Stimulated activated memory B cell treated with anti-CD40 and anti-IgM and Interleukin-4, amounts not matched to agents 10 μg/mL and 1 μg/mL and 100 μg/mL, for 72 hours (primary cell): ENCODE results near the gene STPG2.

Source experiments
- ATAC-seq: fragments of 150-1000 bp; cut with Tn5 transposase; 2 replicates; pipeline ENCODE4 v1.10.0; 2021
- H3K27ac Mint-ChIP-seq: one replicate; pipeline ENCODE4 v1.8.0; 2022; ENCODE audit warnings: mild to moderate bottlenecking, mixed read lengths
- H3K27me3 Mint-ChIP-seq: one replicate; pipeline ENCODE4 v1.8.0; 2022; ENCODE audit warnings: mixed read lengths
- H3K36me3 Mint-ChIP-seq: one replicate; pipeline ENCODE4 v1.8.0; 2022; ENCODE audit warnings: mixed read lengths
- H3K4me1 Mint-ChIP-seq: one replicate; pipeline ENCODE4 v1.8.0; 2022; ENCODE audit warnings: mixed read lengths
- H3K4me3 Mint-ChIP-seq: one replicate; pipeline ENCODE4 v1.8.0; 2022; ENCODE audit warnings: mild to moderate bottlenecking, moderate library complexity, mixed read lengths
- H3K9me3 Mint-ChIP-seq: one replicate; pipeline ENCODE4 v1.8.0; 2022; ENCODE audit warnings: mixed read lengths

STPG2 gene

GRCh38 chr4:98113012-98113411, 30.3 kb downstream of the STPG2 start:
- ATAC-seq, result no peak
- Mint-ChIP-seq H3K9me3 (peaks cover 6% of the 10 kb centered on the region), H3K36me3 (peaks cover 9% of the 10 kb centered on the region), H3K27me3 (no peaks in the 10 kb centered on the region), H3K27ac (no peak overlapping the region), H3K4me1 (no peaks in the 10 kb centered on the region), H3K4me3 (no peak overlapping the region)

GRCh38 chr4:98110929-98111328, 32.3 kb downstream of the STPG2 start:
- Mint-ChIP-seq H3K27ac (no peak overlapping the region), H3K9me3 (no peaks in the 10 kb centered on the region), H3K36me3 (no peaks in the 10 kb centered on the region), H3K27me3 (peaks cover 9% of the 10 kb centered on the region), H3K4me1 (no peaks in the 10 kb centered on the region), H3K4me3 (no peak overlapping the region)
- ATAC-seq, result no peak

GRCh38 chr4:98110214-98110613, 33.1 kb downstream of the STPG2 start:
- H3K27ac Mint-ChIP-seq, result no peak overlapping the region
- no peaks in the 10 kb centered on the region for H3K36me3 Mint-ChIP-seq
- no peaks in the 10 kb centered on the region for H3K9me3 Mint-ChIP-seq
- H3K27me3 Mint-ChIP-seq, result peaks cover 9% of the 10 kb centered on the region
- H3K4me1 Mint-ChIP-seq, result no peaks in the 10 kb centered on the region
- no peak overlapping the region for H3K4me3 Mint-ChIP-seq
- ATAC-seq, result no peak

GRCh38 chr4:98102660-98103059, 40.6 kb downstream of the STPG2 start:
- no peak overlapping the region for H3K4me3 Mint-ChIP-seq
- ATAC-seq, result no peak
- H3K9me3 Mint-ChIP-seq, result no peaks in the 10 kb centered on the region
- no peak overlapping the region for H3K27ac Mint-ChIP-seq
- H3K36me3 Mint-ChIP-seq, result peaks cover 6% of the 10 kb centered on the region
- peaks cover 18% of the 10 kb centered on the region for H3K27me3 Mint-ChIP-seq
- H3K4me1 Mint-ChIP-seq, result peaks cover 19% of the 10 kb centered on the region

GRCh38 chr4:98101988-98102387, 41.3 kb downstream of the STPG2 start:
- peaks cover 11% of the 10 kb centered on the region for H3K27me3 Mint-ChIP-seq
- no peak for ATAC-seq
- H3K4me3 Mint-ChIP-seq, result no peak overlapping the region
- no peaks in the 10 kb centered on the region for H3K9me3 Mint-ChIP-seq
- H3K4me1 Mint-ChIP-seq, result peaks cover 21% of the 10 kb centered on the region
- peaks cover 6% of the 10 kb centered on the region for H3K36me3 Mint-ChIP-seq
- no peak overlapping the region for H3K27ac Mint-ChIP-seq

- Mint-ChIP-seq H3K36me3 (peaks cover 16% of the 10 kb centered on the region), H3K4me3 (no peak overlapping the region), H3K27ac (no peak overlapping the region), H3K4me1 (peaks cover 21% of the 10 kb centered on the region), H3K9me3 (peaks cover 9% of the 10 kb centered on the region), H3K27me3 (peaks cover 6% of the 10 kb centered on the region)
- no peak for ATAC-seq
These were observed 44.5 kb downstream of the STPG2 start for GRCh38 chr4:98098764-98099163.

GRCh38 chr4:98094118-98094517, 49.2 kb downstream of the STPG2 start:
- peaks cover 12% of the 10 kb centered on the region for H3K36me3 Mint-ChIP-seq
- H3K9me3 Mint-ChIP-seq, result peaks cover 9% of the 10 kb centered on the region

GRCh38 chr4:98093662-98094061, 49.6 kb downstream of the STPG2 start:
- peaks cover 12% of the 10 kb centered on the region for H3K36me3 Mint-ChIP-seq

More at GRCh38 chr4:98094118-98094517, 49.2 kb downstream of the STPG2 start:
- peaks cover 17% of the 10 kb centered on the region for H3K4me1 Mint-ChIP-seq
- H3K4me3 Mint-ChIP-seq, result no peak overlapping the region
- no peak overlapping the region for H3K27ac Mint-ChIP-seq
- peaks cover 9% of the 10 kb centered on the region for H3K27me3 Mint-ChIP-seq
- no peak for ATAC-seq

GRCh38 chr4:98092833-98093439, 50.3 kb downstream of the STPG2 start:
- H3K9me3 Mint-ChIP-seq, result peaks cover 9% of the 10 kb centered on the region

More at GRCh38 chr4:98093662-98094061, 49.6 kb downstream of the STPG2 start:
- no peak for ATAC-seq
- peaks cover 9% of the 10 kb centered on the region for H3K27me3 Mint-ChIP-seq
- H3K9me3 Mint-ChIP-seq, result peaks cover 9% of the 10 kb centered on the region
- H3K4me3 Mint-ChIP-seq, result no peak overlapping the region
- H3K27ac Mint-ChIP-seq, result no peak overlapping the region
- H3K4me1 Mint-ChIP-seq, result peaks cover 12% of the 10 kb centered on the region

GRCh38 chr4:98081936-98082335, 61.3 kb downstream of the STPG2 start:
- Mint-ChIP-seq H3K9me3 (no peaks in the 10 kb centered on the region), H3K4me3 (no peak overlapping the region), H3K36me3 (no peaks in the 10 kb centered on the region), H3K27ac (no peak overlapping the region), H3K27me3 (no peaks in the 10 kb centered on the region), H3K4me1 (no peaks in the 10 kb centered on the region)
- no peak for ATAC-seq

More at GRCh38 chr4:98092833-98093439, 50.3 kb downstream of the STPG2 start:
- H3K4me3 Mint-ChIP-seq, result no peak overlapping the region
- H3K27ac Mint-ChIP-seq, result no peak overlapping the region
- H3K4me1 Mint-ChIP-seq, result peaks cover 5% of the 10 kb centered on the region
- H3K36me3 Mint-ChIP-seq, result peaks cover 12% of the 10 kb centered on the region
- no peak for ATAC-seq
- H3K27me3 Mint-ChIP-seq, result peaks cover 9% of the 10 kb centered on the region

- no peaks in the 10 kb centered on the region for H3K36me3 Mint-ChIP-seq
- no peaks in the 10 kb centered on the region for H3K27me3 Mint-ChIP-seq
- H3K9me3 Mint-ChIP-seq, result peaks cover 13% of the 10 kb centered on the region
- no peak overlapping the region for H3K4me3 Mint-ChIP-seq
- H3K27ac Mint-ChIP-seq, result no peak overlapping the region
- no peak for ATAC-seq
- no peaks in the 10 kb centered on the region for H3K4me1 Mint-ChIP-seq
These were observed 74.8 kb downstream of the STPG2 start for GRCh38 chr4:98068495-98068894.

GRCh38 chr4:98055800-98056501, 87.3 kb downstream of the STPG2 start:
- Mint-ChIP-seq H3K36me3 (peaks cover 37% of the 10 kb centered on the region), H3K27ac (no peak overlapping the region), H3K9me3 (peaks cover 21% of the 10 kb centered on the region), H3K27me3 (no peaks in the 10 kb centered on the region), H3K4me3 (no peak overlapping the region), H3K4me1 (no peaks in the 10 kb centered on the region)
- no peak for ATAC-seq

- H3K4me1 Mint-ChIP-seq, result no peaks in the 10 kb centered on the region
- peaks cover 8% of the 10 kb centered on the region for H3K9me3 Mint-ChIP-seq
- peaks cover 9% of the 10 kb centered on the region for H3K27me3 Mint-ChIP-seq
- peaks cover 11% of the 10 kb centered on the region for H3K36me3 Mint-ChIP-seq
- no peak for ATAC-seq
- H3K4me3 Mint-ChIP-seq, result no peak overlapping the region
- no peak overlapping the region for H3K27ac Mint-ChIP-seq
These were observed 96.6 kb downstream of the STPG2 start for GRCh38 chr4:98046665-98047064.

- Mint-ChIP-seq H3K36me3 (no peaks in the 10 kb centered on the region), H3K4me3 (no peak overlapping the region), H3K9me3 (peaks cover 12% of the 10 kb centered on the region), H3K4me1 (no peaks in the 10 kb centered on the region), H3K27ac (no peak overlapping the region), H3K27me3 (peaks cover 8% of the 10 kb centered on the region)
- no peak for ATAC-seq
These were observed 113.2 kb downstream of the STPG2 start for GRCh38 chr4:98030059-98030458.

- Mint-ChIP-seq H3K27ac (no peak overlapping the region), H3K27me3 (peaks cover 8% of the 10 kb centered on the region), H3K9me3 (peaks cover 14% of the 10 kb centered on the region), H3K4me3 (no peak overlapping the region), H3K36me3 (no peaks in the 10 kb centered on the region), H3K4me1 (no peaks in the 10 kb centered on the region)
- ATAC-seq, result no peak
These were observed 115.4 kb downstream of the STPG2 start for GRCh38 chr4:98027827-98028226.

GRCh38 chr4:98026362-98026761, 116.9 kb downstream of the STPG2 start:
- H3K9me3 Mint-ChIP-seq, result peaks cover 9% of the 10 kb centered on the region
- H3K4me3 Mint-ChIP-seq, result no peak overlapping the region
- ATAC-seq, result no peak
- H3K27ac Mint-ChIP-seq, result no peak overlapping the region
- no peaks in the 10 kb centered on the region for H3K4me1 Mint-ChIP-seq
- H3K27me3 Mint-ChIP-seq, result no peaks in the 10 kb centered on the region
- H3K36me3 Mint-ChIP-seq, result no peaks in the 10 kb centered on the region
